GM23338 (cell line): ENCODE measurements around the gene CADM4.

ENCODE experiments used
- EZH2 ChIP-seq: fragments of 200-600 bp; sonication (generic); IDR thresholded peaks from one replicate; pipeline ENCODE4 v1.8.0; 2017; ENCODE audit warnings: antibody characterized with exemption, mild to moderate bottlenecking, low read depth; ENCODE audit not compliant: unreplicated experiment
- EZH2phosphoT487 ChIP-seq: fragments of 200-600 bp; sonication (generic); IDR thresholded peaks from one replicate; pipeline ENCODE4 v1.8.1; 2018; ENCODE audit warnings: antibody characterized with exemption; ENCODE audit not compliant: unreplicated experiment
- POLR2AphosphoS5 ChIP-seq: IDR thresholded peaks from 2 replicates; pipeline ENCODE4 v1.6.1; 2016; ENCODE audit warnings: antibody characterized with exemption, low read depth
- TF ChIP-seq, protein P1 (sequence below), 2 experiments: fragments of 200-600 bp in 1 of 2; sonication (generic) in 1 of 2; conservative IDR thresholded peaks; 2 replicates each; pipeline versions ENCODE4 v1.5.1 to v1.6.1; 2016 to 2017; ENCODE audit warnings: antibody characterized with exemption in 2 of 2, low read depth in 2 of 2, mild to moderate bottlenecking in 2 of 2, moderate library complexity in 1 of 2

DNA sequence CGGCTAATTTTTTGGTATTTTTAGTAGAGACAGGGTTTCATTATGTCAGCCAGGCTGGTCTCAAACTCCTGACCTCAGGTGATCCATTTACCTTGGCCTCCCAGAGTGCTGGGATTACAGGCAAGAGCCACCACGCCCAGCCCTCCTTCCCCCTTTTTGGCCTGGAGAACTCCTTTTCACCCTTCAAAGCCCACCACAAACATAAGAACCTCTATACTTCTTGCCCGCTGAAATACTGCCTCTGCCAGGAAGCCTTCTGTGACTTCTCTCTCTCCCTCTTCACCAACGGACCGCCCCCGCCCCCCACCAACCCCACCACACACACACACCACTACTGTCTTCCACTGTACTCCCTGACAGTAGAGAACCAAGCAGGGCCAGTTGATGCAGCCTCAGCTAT, 22.7 kb downstream of the CADM4 start:
- TF ChIP-seq EZH2 (no peak), EZH2phosphoT487 (no peak), POLR2AphosphoS5 (no peak)
- TF ChIP-seq, protein P1, sequence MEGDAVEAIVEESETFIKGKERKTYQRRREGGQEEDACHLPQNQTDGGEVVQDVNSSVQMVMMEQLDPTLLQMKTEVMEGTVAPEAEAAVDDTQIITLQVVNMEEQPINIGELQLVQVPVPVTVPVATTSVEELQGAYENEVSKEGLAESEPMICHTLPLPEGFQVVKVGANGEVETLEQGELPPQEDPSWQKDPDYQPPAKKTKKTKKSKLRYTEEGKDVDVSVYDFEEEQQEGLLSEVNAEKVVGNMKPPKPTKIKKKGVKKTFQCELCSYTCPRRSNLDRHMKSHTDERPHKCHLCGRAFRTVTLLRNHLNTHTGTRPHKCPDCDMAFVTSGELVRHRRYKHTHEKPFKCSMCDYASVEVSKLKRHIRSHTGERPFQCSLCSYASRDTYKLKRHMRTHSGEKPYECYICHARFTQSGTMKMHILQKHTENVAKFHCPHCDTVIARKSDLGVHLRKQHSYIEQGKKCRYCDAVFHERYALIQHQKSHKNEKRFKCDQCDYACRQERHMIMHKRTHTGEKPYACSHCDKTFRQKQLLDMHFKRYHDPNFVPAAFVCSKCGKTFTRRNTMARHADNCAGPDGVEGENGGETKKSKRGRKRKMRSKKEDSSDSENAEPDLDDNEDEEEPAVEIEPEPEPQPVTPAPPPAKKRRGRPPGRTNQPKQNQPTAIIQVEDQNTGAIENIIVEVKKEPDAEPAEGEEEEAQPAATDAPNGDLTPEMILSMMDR (conservative IDR thresholded peaks at IDR 0.05; ENCODE audit: low read depth in 2 of 2) = no peak
